GM18505 (cell line): ENCODE measurements around the gene CDKN1C.

Experiments
- ATAC-seq: cut with Tn5 transposase; IDR thresholded peaks from one replicate; pipeline ENCODE4 v1.9.1; 2021; ENCODE audit not compliant: unreplicated experiment
- POLR2A ChIP-seq: IDR thresholded peaks from 4 replicates; pipeline ENCODE4 v1.6.1; 2011; ENCODE audit warnings: borderline replicate concordance; ENCODE audit not compliant: insufficient read depth, insufficient read length; ENCODE audit errors: extremely low read depth

Gene CDKN1C

GRCh38 chr11:2885678-2886081 is at the start of gene CDKN1C:
CDKN1C (minus strand) TSS chr11:2885775; CDS start chr11:2885456, 319 bp downstream.
- ATAC-seq = peak; percentile 63
- no peak for TF ChIP-seq POLR2A

- TF ChIP-seq POLR2A = no peak
- ATAC-seq = no peak
These were observed 49.1 kb upstream of the CDKN1C start for GRCh38 chr11:2934611-2935239.

GRCh38 chr11:2934021-2934550 is 48.5 kb upstream of the CDKN1C start:
- no peak for TF ChIP-seq POLR2A
- ATAC-seq = no peak

GRCh38 chr11:2933375-2934020 is 47.9 kb upstream of the CDKN1C start:
- TF ChIP-seq POLR2A = no peak
- no peak for ATAC-seq

GRCh38 chr11:2932850-2933251 is 47.3 kb upstream of the CDKN1C start:
- no peak for TF ChIP-seq POLR2A
- ATAC-seq = no peak

GRCh38 chr11:2931771-2932738 is 46.5 kb upstream of the CDKN1C start:
- TF ChIP-seq POLR2A = no peak
- no peak for ATAC-seq

GRCh38 chr11:2931420-2931746 is 45.8 kb upstream of the CDKN1C start:
- no peak for ATAC-seq
- TF ChIP-seq POLR2A = no peak

GRCh38 chr11:2930704-2931419 is 45.3 kb upstream of the CDKN1C start:
- TF ChIP-seq POLR2A = no peak
- ATAC-seq = no peak

- ATAC-seq = no peak
- TF ChIP-seq POLR2A = no peak
These were observed 44.6 kb upstream of the CDKN1C start for GRCh38 chr11:2929950-2930703.

- no peak for TF ChIP-seq POLR2A
- ATAC-seq = no peak
These were observed 44.0 kb upstream of the CDKN1C start for GRCh38 chr11:2929531-2929949.

- ATAC-seq = no peak
- no peak for TF ChIP-seq POLR2A
These were observed 43.3 kb upstream of the CDKN1C start, which contains the start of gene PHLDA2 for GRCh38 chr11:2928605-2929530. PHLDA2 (minus strand) TSS chr11:2929420; CDS start chr11:2929364, 56 bp downstream.
